ENCODE measurements around the gene MRPS6. TPM values are rescaled to one million over a fixed set of nuclear protein-coding genes. Genes with fewer than 3 reads are reported as not detected.

Gene MRPS6
- total and polyA plus RNA-seq, 10 of the 15 experiments (the other 5 are each of a cell fraction or from before 2014, with no cell fraction given): 32.5 to 232 (median 90.3) TPM

DNA sequence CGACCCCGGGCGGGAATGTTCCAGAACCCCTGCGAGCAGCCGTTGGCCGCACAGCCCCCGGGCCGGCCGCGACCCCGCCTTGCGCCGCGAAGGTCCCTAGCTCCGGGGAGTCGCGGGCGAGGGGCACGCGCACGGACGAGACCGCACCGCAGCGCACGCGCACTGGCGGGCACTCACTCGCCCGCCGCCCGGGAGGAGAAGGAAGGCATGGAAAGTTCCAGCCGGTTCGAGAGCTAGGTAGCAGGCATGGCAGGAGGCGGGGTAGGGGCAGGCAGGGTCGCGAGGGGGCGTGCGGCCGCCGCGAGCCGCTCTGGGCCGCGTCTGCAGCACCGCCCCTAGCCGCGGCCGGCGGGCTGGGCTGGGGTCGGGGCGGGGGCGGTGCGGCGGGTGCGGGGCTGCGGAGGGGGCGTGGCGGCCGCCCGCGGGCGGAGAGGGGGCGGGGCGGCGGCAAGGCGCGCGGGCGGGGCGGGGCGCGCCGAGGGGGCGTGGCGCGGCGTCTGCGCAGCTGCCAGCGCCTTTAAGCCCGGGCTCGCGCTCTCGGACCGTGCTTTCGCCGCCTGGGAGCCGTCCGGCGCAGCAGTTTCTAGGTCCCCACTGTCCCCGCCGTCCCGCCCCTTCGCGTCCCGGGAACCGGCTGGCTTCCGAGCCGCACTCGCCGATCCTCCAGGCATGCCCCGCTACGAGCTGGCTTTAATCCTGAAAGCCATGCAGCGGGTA lies at the start of gene MRPS6, which contains the start of gene SLC5A3 (continued):
- TF ChIP-seq, protein P1, sequence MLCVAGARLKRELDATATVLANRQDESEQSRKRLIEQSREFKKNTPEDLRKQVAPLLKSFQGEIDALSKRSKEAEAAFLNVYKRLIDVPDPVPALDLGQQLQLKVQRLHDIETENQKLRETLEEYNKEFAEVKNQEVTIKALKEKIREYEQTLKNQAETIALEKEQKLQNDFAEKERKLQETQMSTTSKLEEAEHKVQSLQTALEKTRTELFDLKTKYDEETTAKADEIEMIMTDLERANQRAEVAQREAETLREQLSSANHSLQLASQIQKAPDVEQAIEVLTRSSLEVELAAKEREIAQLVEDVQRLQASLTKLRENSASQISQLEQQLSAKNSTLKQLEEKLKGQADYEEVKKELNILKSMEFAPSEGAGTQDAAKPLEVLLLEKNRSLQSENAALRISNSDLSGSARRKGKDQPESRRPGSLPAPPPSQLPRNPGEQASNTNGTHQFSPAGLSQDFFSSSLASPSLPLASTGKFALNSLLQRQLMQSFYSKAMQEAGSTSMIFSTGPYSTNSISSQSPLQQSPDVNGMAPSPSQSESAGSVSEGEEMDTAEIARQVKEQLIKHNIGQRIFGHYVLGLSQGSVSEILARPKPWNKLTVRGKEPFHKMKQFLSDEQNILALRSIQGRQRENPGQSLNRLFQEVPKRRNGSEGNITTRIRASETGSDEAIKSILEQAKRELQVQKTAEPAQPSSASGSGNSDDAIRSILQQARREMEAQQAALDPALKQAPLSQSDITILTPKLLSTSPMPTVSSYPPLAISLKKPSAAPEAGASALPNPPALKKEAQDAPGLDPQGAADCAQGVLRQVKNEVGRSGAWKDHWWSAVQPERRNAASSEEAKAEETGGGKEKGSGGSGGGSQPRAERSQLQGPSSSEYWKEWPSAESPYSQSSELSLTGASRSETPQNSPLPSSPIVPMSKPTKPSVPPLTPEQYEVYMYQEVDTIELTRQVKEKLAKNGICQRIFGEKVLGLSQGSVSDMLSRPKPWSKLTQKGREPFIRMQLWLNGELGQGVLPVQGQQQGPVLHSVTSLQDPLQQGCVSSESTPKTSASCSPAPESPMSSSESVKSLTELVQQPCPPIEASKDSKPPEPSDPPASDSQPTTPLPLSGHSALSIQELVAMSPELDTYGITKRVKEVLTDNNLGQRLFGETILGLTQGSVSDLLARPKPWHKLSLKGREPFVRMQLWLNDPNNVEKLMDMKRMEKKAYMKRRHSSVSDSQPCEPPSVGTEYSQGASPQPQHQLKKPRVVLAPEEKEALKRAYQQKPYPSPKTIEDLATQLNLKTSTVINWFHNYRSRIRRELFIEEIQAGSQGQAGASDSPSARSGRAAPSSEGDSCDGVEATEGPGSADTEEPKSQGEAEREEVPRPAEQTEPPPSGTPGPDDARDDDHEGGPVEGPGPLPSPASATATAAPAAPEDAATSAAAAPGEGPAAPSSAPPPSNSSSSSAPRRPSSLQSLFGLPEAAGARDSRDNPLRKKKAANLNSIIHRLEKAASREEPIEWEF (IDR thresholded peaks at IDR 0.05; ENCODE audit: insufficient replicate concordance, low read depth, low read length): no peak
- TF ChIP-seq CREM (IDR thresholded peaks at IDR 0.05; ENCODE audit: low read depth): 0 out of 2 replicates have a peak, but pooled peaks have one; percentile 33
- no peak for TF ChIP-seq ATF7 (IDR thresholded peaks at IDR 0.05; ENCODE audit: low read depth)
- TF ChIP-seq, protein P2, sequence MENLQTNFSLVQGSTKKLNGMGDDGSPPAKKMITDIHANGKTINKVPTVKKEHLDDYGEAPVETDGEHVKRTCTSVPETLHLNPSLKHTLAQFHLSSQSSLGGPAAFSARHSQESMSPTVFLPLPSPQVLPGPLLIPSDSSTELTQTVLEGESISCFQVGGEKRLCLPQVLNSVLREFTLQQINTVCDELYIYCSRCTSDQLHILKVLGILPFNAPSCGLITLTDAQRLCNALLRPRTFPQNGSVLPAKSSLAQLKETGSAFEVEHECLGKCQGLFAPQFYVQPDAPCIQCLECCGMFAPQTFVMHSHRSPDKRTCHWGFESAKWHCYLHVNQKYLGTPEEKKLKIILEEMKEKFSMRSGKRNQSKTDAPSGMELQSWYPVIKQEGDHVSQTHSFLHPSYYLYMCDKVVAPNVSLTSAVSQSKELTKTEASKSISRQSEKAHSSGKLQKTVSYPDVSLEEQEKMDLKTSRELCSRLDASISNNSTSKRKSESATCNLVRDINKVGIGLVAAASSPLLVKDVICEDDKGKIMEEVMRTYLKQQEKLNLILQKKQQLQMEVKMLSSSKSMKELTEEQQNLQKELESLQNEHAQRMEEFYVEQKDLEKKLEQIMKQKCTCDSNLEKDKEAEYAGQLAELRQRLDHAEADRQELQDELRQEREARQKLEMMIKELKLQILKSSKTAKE (IDR thresholded peaks at IDR 0.05; ENCODE audit: low read depth, poor library complexity, severe bottlenecking): no peak
- TF ChIP-seq MXI1 (IDR thresholded peaks at IDR 0.05; ENCODE audit: low read depth, low read length): peak; percentile 60; the same call in 1 of the 2 replicates
- no peak for TF ChIP-seq CEBPB (IDR thresholded peaks at IDR 0.05; ENCODE audit: borderline replicate concordance in 1 of 2, low read depth in 2 of 2, low read length in 2 of 2)
- TF ChIP-seq, protein P3, sequence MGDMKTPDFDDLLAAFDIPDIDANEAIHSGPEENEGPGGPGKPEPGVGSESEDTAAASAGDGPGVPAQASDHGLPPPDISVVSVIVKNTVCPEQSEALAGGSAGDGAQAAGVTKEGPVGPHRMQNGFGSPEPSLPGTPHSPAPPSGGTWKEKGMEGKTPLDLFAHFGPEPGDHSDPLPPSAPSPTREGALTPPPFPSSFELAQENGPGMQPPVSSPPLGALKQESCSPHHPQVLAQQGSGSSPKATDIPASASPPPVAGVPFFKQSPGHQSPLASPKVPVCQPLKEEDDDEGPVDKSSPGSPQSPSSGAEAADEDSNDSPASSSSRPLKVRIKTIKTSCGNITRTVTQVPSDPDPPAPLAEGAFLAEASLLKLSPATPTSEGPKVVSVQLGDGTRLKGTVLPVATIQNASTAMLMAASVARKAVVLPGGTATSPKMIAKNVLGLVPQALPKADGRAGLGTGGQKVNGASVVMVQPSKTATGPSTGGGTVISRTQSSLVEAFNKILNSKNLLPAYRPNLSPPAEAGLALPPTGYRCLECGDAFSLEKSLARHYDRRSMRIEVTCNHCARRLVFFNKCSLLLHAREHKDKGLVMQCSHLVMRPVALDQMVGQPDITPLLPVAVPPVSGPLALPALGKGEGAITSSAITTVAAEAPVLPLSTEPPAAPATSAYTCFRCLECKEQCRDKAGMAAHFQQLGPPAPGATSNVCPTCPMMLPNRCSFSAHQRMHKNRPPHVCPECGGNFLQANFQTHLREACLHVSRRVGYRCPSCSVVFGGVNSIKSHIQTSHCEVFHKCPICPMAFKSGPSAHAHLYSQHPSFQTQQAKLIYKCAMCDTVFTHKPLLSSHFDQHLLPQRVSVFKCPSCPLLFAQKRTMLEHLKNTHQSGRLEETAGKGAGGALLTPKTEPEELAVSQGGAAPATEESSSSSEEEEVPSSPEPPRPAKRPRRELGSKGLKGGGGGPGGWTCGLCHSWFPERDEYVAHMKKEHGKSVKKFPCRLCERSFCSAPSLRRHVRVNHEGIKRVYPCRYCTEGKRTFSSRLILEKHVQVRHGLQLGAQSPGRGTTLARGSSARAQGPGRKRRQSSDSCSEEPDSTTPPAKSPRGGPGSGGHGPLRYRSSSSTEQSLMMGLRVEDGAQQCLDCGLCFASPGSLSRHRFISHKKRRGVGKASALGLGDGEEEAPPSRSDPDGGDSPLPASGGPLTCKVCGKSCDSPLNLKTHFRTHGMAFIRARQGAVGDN (IDR thresholded peaks at IDR 0.05): peak; percentile 73
- TF ChIP-seq, protein P4, sequence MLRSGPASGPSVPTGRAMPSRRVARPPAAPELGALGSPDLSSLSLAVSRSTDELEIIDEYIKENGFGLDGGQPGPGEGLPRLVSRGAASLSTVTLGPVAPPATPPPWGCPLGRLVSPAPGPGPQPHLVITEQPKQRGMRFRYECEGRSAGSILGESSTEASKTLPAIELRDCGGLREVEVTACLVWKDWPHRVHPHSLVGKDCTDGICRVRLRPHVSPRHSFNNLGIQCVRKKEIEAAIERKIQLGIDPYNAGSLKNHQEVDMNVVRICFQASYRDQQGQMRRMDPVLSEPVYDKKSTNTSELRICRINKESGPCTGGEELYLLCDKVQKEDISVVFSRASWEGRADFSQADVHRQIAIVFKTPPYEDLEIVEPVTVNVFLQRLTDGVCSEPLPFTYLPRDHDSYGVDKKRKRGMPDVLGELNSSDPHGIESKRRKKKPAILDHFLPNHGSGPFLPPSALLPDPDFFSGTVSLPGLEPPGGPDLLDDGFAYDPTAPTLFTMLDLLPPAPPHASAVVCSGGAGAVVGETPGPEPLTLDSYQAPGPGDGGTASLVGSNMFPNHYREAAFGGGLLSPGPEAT (IDR thresholded peaks at IDR 0.05; ENCODE audit: low read depth): no peak
- peak; percentile 36 for TF ChIP-seq LARP7 (IDR thresholded peaks at IDR 0.05)
- TF ChIP-seq BCL11A (IDR thresholded peaks at IDR 0.05; ENCODE audit: low read depth, low read length): no peak
- no peak for TF ChIP-seq SREBF1 (IDR thresholded peaks at IDR 0.05; ENCODE audit: low read length)

All from GM12878 (cell line).